HUDEP-2 (cell line): ENCODE measurements around the gene INHBE.
"Not testable (repeated sequence)": the region's sequence is repeated elsewhere in the genome, so short reads cannot be mapped to it uniquely, and the experiment has no call there.

Experiments used
- DNase-seq, 76 experiments: peaks; one replicate each; lab custom pipeline; 2025; ENCODE audit not compliant: unreplicated experiment in 76 of 76; lab: John Stamatoyannopoulos, UW

Gene INHBE

DNA sequence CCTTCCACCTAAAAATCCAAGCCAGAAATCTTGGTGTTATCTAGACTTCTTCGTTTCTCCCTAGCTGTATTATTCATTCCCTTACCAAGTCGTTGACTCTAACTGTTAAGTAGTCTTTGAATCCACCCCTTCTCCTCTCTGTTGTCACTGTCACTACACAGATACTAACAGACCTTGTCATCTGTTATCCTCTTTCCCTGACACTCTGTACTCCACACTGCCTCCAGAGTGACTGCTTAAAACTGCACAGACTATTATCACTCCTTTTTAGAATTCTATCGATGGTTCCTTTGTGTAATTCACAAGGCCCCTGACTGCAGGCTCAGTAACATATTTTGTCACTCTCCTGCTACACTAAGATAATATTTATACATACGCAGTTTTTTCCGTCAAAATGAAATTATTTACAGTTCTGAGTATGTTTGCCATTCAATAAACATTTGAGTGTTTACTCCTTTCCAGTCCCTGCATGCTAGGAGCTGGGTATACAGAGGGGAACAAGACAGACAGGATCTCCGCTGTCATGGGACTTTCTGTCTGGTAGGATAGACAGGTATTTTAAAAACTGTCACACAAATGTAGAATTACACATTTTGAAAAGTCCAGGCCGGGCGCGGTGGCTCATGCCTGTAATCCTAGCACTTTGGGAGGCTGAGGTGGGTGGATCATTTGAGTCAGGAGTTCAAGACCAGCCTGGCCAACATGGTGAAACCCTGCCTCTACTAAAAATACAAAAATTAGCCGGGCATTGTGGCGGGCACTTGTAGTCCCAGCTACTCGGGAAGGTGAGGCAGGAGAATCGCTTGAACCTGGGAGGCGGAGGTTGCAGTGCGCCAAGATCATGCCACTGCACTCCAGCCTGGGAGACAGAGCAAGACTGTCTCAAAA is 36.5 kb downstream of the INHBE start:
- DNase-seq, result peak in 20 of 76 experiments; percentile 5 to 58 (median 26)

DNA sequence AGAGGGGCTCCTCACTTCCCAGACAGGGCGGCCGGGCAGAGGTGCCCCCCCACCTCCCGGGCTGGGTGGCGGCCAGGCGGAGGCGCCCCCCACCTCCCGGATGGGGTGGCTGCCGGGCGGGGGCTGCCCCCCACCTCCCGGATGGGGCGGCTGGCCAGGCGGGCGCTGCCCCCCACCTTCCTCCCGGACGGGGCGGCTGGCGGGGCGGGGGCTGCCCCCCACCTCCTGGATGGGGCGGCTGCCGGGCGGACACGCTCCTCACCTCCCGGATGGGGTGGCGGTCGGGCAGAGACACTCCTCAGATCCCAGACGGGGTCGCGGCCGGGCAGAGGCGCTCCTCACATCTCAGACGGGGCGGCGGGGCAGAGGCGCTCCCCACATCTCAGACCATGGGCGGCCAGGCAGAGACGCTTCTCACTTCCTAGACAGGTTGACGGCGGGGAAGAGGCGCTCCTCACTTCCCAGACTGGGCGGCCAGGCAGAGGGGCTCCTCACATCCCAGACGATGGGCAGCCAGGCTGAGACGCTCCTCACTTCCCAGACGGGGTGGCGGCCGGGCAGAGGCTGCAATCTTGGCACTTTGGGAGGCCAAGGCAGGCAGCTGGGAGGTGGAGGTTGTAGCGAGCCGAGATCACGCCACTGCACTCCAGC is 40.1 kb downstream of the INHBE start:
- not testable (repeated sequence) for DNase-seq

DNA sequence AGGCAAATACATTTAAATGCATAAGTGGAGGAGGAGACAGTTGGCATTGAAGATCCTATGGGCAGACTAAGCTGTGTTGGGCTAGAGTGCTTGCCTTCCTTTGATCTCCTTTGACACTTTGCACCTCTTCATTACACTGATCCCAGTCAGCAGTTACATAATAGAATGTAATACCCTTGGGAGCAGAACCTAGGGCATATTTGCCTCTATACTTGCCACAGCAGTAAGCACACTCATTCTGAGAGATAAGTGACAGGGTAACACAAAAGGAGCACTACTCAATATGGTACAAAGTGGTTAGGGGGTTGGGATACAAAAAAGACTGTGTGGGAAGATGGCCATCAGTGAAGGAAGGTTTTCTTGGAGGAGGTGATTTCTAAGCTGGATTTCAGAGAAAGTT is 41.7 kb downstream of the INHBE start:
- no peak for DNase-seq

DNA sequence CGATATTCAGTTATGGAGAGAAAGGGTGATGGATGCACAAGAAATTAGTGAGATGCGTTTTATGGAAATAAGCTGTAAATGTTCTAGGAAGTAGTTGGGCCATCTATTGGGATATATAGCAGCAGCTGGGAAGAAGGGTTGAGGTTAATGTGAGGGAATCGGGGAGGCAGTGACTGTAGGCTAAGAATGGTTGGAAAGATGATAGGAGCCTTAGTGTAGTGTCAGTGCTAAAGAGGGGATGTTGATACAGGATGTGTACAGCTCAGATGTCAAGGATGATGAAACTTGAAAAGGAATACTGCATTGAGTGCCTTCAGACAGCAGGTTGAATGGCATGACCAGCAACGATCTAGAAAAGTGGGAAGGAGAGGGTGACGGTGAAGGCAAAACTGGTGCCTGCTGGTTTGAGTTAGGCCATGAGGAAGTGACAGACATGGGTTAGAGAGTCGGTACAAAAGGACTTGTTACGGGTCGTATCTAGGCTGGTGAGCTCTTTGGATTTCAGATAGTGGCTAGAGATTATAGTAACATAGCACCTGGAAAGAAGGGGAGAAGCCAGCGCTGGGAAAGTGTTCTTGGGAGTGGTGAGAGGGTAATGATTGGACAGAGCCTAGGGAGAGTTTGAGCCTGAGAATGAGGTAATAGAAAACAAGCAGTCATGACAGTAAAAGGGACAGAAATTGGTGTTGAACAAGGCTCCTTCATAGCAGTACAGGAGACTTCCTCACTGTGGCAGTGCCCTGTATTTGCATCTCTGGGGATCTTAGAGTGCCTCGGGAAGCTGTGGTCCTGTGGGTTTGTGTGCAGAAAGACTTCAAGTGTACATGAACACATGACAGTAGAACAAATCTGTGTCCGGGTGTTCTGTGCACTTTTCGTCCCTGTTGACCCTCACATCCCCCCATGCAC is 42.4 kb downstream of the INHBE start:
- no peak for DNase-seq

DNA sequence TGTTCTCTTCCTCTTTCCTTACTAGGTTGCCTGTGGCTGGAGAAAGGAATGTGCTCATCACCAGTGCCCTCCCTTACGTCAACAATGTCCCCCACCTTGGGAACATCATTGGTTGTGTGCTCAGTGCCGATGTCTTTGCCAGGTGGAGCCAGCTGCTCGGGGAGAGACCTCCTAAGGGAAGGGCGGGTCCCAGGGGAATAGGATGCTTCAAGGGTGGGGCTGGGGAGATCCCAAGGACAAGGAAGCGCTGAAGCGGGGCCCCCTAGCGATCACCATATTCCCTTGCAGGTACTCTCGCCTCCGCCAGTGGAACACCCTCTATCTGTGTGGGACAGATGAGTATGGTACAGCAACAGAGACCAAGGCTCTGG is 43.0 kb downstream of the INHBE start:
- no peak for DNase-seq

DNA sequence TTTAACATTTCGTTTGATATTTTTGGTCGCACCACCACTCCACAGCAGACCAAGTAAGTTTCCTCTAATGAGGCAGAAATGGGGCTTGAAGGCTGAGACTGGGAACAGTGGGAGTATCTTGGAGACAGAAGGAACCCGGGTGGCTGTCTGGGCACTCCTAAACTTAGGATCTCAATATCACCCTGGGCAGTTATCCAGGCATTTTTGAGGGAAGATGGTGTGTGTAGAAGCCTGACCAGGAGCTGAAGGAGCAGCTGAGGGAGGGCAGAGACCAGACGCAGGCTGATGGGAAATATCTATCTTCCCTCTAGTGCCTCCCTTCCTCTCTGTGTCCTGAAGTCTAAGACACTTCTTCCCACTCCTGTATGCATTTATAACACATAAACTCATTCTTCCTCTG is 43.5 kb downstream of the INHBE start:
- no peak for DNase-seq

DNA sequence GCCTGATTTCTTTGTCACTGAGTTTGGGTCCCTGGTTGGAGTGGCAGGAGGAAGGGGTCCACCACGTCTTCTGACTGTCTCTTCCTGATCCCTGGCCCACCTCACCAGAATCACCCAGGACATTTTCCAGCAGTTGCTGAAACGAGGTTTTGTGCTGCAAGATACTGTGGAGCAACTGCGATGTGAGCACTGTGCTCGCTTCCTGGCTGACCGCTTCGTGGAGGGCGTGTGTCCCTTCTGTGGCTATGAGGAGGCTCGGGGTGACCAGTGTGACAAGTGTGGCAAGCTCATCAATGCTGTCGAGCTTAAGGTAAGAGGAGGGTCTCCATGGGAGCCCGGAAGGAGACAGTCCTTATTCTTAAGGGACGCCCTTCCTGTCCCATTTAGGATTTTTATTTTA is 45.1 kb downstream of the INHBE start:
- DNase-seq, result no peak

DNA sequence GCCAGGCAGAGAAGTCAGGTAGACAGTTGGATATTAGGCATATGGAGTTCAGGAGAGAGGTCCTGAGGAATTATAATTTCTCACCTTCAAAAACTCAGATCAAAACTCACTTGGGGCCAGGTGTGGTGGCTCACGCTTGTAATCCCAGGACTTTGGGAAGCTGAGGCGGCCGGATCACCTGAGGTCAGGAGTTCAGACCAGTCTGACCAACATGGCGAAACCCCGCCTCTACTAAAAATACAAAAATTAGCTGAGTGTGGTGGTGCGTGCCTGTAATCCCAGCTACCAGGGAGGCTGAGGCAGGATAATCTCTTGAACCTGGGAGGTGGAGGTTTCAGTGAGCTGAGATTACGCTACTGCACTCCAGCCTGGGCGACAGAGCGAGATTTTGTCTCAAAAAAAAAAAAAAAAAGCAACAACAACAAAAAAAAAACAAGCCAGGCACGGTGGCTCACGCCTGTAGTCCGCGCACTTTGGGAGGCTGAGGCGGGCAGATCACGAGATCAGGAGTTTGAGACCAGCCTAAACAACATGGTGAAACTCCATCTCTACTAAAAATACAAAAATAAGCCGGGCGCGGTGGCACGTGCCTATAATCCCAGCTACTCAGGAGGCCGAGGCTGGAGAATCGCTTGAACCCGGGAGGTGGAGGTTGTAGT is 47.3 kb downstream of the INHBE start:
- not testable (repeated sequence) for DNase-seq

DNA sequence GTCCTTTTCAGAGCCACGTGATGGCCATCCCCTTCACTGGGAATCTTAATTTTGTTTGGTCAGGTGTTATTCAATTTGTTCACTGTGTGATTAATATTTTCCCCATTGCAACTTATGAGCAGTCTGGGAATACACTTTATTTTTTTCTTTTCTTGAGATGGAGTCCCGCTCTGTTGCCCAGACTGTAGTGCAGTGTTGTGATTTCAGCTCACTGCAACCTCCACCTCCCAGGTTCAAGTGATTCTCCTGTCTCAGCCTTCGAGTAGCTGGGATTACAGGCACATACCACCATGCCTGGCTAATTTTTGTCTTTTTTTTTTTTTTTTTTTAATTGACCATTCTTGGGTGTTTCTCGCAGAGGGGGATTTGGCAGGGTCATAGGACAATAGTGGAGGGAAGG is 51.4 kb downstream of the INHBE start:
- not testable (repeated sequence) for DNase-seq
